NCI-H2107 treated with DMSO at 0.1 percent for 48 hours (cell line): ENCODE results near the gene RAB39A.

Source experiments
- DNase-seq: peaks from one replicate; lab custom pipeline; 2025; ENCODE audit not compliant: unreplicated experiment; lab: John Stamatoyannopoulos, UW

RAB39A gene

GRCh38 chr11:107961480-107961879 is 33.2 kb downstream of the RAB39A start:
- no peak for DNase-seq

- no peak for DNase-seq
Measured at GRCh38 chr11:107962181-107962580, 33.9 kb downstream of the RAB39A start.

GRCh38 chr11:107963091-107963490 is 34.8 kb downstream of the RAB39A start:
- no peak for DNase-seq

GRCh38 chr11:107969219-107969618 is 41.0 kb downstream of the RAB39A start:
- DNase-seq, result no peak

GRCh38 chr11:107970049-107970448 is 41.8 kb downstream of the RAB39A start:
- DNase-seq, result no peak

- no peak for DNase-seq
Measured at GRCh38 chr11:107973641-107974040, 45.4 kb downstream of the RAB39A start.

GRCh38 chr11:107988397-107989158 is 60.3 kb downstream of the RAB39A start:
- no peak for DNase-seq

- no peak for DNase-seq
Measured at GRCh38 chr11:107991868-107992414, 63.7 kb downstream of the RAB39A start.

GRCh38 chr11:107996006-107996776 is 67.9 kb downstream of the RAB39A start:
- DNase-seq, result no peak

GRCh38 chr11:107998761-107999160 is 70.5 kb downstream of the RAB39A start:
- no peak for DNase-seq

- DNase-seq, result peak; percentile 48
Measured at GRCh38 chr11:107999759-108000455, 71.7 kb downstream of the RAB39A start.

- no peak for DNase-seq
Measured at GRCh38 chr11:108002476-108002875, 74.2 kb downstream of the RAB39A start.

GRCh38 chr11:108003623-108004022 is 75.4 kb downstream of the RAB39A start:
- DNase-seq, result no peak

- no peak for DNase-seq
Measured at GRCh38 chr11:108007819-108008218, 79.6 kb downstream of the RAB39A start.

GRCh38 chr11:108008656-108009496 is 80.6 kb downstream of the RAB39A start, which contains the start of gene CUL5:
CUL5 (plus strand) TSS chr11:108008898; CDS start chr11:108009349, 451 bp downstream.
- peak; percentile 40 for DNase-seq

GRCh38 chr11:108009497-108010370 is 81.5 kb downstream of the RAB39A start:
- no peak for DNase-seq

- DNase-seq, result no peak
Measured at GRCh38 chr11:108012139-108012725, 84.0 kb downstream of the RAB39A start.
